Sigmoid colon (tissue), 7 donors: ENCODE measurements around the gene MAPKAP1. TPM values are rescaled to one million over a fixed set of nuclear protein-coding genes. Genes with fewer than 3 reads are reported as not detected.
A peak's percentile ranks its signal among the peaks of the same experiment; 100 is the strongest.

Source experiments
- DNase-seq: peaks from one replicate; pipeline ENCODE4 v3.0.0-alpha.2; 2019
- H3K27ac ChIP-seq, 4 donors: fragments of 200-600 bp; sonication (generic); one replicate each; pipeline ENCODE4 v1.5.1; 2016 to 2019; ENCODE audit warnings: mild to moderate bottlenecking in 1 of 4
- H3K27me3 ChIP-seq, 3 donors: fragments of 200-600 bp; sonication (generic); one replicate each; pipeline ENCODE4 v1.5.1; 2019; ENCODE audit warnings: mild to moderate bottlenecking in 1 of 3
- H3K36me3 ChIP-seq, 4 donors: fragments of 200-600 bp; sonication (generic); one replicate each; pipeline ENCODE4 v1.5.1; 2016 to 2019
- H3K4me1 ChIP-seq, 4 donors: fragments of 200-600 bp; sonication (generic); one replicate each; pipeline ENCODE4 v1.5.1; 2017 to 2019
- H3K4me3 ChIP-seq, 4 donors: fragments of 200-600 bp; sonication (generic); one replicate each; pipeline ENCODE4 v1.5.1; 2017 to 2019; ENCODE audit warnings: mild to moderate bottlenecking in 2 of 4, moderate library complexity in 1 of 4
- H3K9me3 ChIP-seq, 4 donors: fragments of 200-600 bp in 3 of 4; sonication (generic) in 3 of 4; one replicate each; pipeline versions ENCODE4 v1.5.1 to v1.6.1; 2013 to 2019
- EP300 ChIP-seq, 4 donors: sonication (generic); formaldehyde crosslinking; IDR thresholded peaks; one replicate each; pipeline ENCODE4 v1.6.1; 2017; ENCODE audit warnings: antibody characterized with exemption in 4 of 4
- POLR2A ChIP-seq, 2 donors: fragments of 450-650 bp; IDR thresholded peaks; one replicate each; pipeline ENCODE4 v1.6.1; 2016; ENCODE audit warnings: antibody characterized with exemption in 2 of 2, mild to moderate bottlenecking in 2 of 2, moderate library complexity in 2 of 2
- POLR2AphosphoS5 ChIP-seq, 4 donors: sonication (generic); formaldehyde crosslinking; IDR thresholded peaks; one replicate each; pipeline ENCODE4 v1.6.1; 2017; ENCODE audit warnings: antibody characterized with exemption in 4 of 4
- WGBS, 2 donors: extraction: QIAGEN DNeasy Blood & Tissue Kit; methylation state at CpG; one replicate each; pipeline ENCODE4 v1.1.7; 2013; 5-methylcytosine and 5-hydroxymethylcytosine counted together
- intact Hi-C: fragments of 100-400 bp; cut with DNase I; formaldehyde crosslinking; loops from one replicate; pipeline ENCODE4 v1.15.1; 2023
- polyA plus RNA-seq, 3 donors: library from polyadenylated mRNA; stranded (reverse); fragments of 200-250 nt; gene quantifications; one replicate each; pipeline ENCODE4 v1.2.3, GENCODE V29; 2013
- total RNA-seq, 4 donors: library from RNA; depleted of rRNA; stranded (reverse); fragments of >200 nt; gene quantifications; one replicate each; pipeline ENCODE4 v1.1.0, GENCODE V29; 2016
- TF ChIP-seq, protein P1 (sequence below), 4 experiments: fragments of 450-650 bp in 3 of 4; fragments of 200-600 bp in 1 of 4; IDR thresholded peaks; one replicate each; pipeline ENCODE4 v1.5.1; 2016 to 2019; ENCODE audit warnings: antibody characterized with exemption in 4 of 4, mild to moderate bottlenecking in 3 of 4, moderate library complexity in 2 of 4
- donor health status: healthy with polysubstance abuse.
- donor health status: Bipolar disorder and iron deficiency.
- donor health status: healthy.

The MAPKAP1 gene
- total and polyA plus RNA-seq, 7 donors = 37.2 to 155 (median 84.3) TPM

DNA sequence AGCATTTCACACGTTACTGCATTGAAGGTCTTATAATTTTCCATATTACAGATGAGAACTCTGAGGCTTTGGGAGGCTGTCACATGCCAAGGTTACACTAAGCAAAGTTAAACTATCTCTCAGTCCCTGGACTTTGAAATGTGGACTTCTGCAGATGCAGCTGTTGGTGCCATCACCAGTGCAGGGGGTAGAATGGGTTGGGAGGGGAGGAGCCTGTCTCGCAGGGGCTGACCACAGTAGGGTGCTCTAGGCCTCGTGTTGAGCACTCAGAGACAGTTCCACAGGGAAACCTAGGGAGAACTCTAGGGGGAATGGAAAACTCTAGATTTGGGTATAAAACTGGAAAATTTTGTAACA lies 220.9 kb downstream of the MAPKAP1 start:
- Histone ChIP-seq H3K27me3 (no peaks in the 10 kb centered on the region), H3K36me3 (no peaks in the 10 kb centered on the region), H3K27ac (peak overlapping the region; percentile 61 to 82 (median 74)), H3K4me1 (peaks cover 0 to 45% (median 35%) of the 10 kb centered on the region in 4 donors), H3K4me3 (no peak overlapping the region), H3K9me3 (no peaks in the 10 kb centered on the region)
- intact Hi-C loops = no loop called here
- no peak for DNase-seq
- TF ChIP-seq, protein P1, sequence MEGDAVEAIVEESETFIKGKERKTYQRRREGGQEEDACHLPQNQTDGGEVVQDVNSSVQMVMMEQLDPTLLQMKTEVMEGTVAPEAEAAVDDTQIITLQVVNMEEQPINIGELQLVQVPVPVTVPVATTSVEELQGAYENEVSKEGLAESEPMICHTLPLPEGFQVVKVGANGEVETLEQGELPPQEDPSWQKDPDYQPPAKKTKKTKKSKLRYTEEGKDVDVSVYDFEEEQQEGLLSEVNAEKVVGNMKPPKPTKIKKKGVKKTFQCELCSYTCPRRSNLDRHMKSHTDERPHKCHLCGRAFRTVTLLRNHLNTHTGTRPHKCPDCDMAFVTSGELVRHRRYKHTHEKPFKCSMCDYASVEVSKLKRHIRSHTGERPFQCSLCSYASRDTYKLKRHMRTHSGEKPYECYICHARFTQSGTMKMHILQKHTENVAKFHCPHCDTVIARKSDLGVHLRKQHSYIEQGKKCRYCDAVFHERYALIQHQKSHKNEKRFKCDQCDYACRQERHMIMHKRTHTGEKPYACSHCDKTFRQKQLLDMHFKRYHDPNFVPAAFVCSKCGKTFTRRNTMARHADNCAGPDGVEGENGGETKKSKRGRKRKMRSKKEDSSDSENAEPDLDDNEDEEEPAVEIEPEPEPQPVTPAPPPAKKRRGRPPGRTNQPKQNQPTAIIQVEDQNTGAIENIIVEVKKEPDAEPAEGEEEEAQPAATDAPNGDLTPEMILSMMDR (IDR thresholded peaks at IDR 0.05) = no peak
- no peak for TF ChIP-seq POLR2AphosphoS5 (IDR thresholded peaks at IDR 0.05)
- TF ChIP-seq EP300 (IDR thresholded peaks at IDR 0.05) = no peak
- no peak for TF ChIP-seq POLR2A (IDR thresholded peaks at IDR 0.05)
- 85 to 89% methylated on average over 3 of the region's 3 CpGs for WGBS, 2 donors

DNA sequence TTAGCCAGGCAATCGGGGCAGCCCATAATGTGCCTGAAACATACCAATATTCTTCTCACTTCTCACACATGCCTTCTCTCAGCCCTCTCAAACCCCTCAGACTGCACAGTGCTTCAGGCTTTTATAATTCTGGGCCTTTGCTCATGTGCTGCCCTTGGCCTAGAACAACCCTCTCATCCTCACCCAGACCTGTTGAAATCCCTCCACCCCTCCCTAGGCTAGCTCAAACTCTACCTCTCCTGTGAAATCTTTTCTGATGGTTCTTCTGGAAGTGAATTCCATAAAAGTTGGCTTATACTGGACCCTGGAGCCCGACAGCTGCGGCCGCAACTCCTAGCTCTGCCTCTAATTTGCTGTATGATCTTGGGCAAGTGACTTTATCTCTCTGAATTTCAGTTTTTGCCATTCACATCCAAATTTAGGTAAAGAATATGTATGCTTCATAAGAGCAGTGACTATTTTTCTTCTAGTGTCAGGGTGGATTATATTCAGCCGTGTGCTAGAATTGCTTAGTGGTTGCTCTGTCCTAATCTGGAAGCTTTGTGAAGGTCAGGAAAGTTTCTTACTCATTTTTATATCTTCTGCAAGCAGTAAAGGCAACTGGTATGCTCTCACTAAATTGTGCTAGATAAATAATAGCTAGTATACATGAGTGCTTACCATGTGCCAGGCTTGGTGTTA lies 221.4 kb downstream of the MAPKAP1 start:
- TF ChIP-seq, protein P1 (IDR thresholded peaks at IDR 0.05) = no peak
- TF ChIP-seq POLR2AphosphoS5 (IDR thresholded peaks at IDR 0.05) (no peak), POLR2A (IDR thresholded peaks at IDR 0.05) (no peak), EP300 (IDR thresholded peaks at IDR 0.05) (no peak)
- Histone ChIP-seq H3K4me3 (no peak overlapping the region), H3K9me3 (no peaks in the 10 kb centered on the region), H3K27me3 (no peaks in the 10 kb centered on the region), H3K4me1 (peaks cover 0 to 45% (median 35%) of the 10 kb centered on the region in 4 donors), H3K36me3 (no peaks in the 10 kb centered on the region), H3K27ac (peak overlapping the region; percentile 61 to 82 (median 74))
- intact Hi-C loops = no loop called here
- no peak for DNase-seq
- WGBS, 2 donors = 93 to 97% methylated on average over 5 of the region's 5 CpGs

DNA sequence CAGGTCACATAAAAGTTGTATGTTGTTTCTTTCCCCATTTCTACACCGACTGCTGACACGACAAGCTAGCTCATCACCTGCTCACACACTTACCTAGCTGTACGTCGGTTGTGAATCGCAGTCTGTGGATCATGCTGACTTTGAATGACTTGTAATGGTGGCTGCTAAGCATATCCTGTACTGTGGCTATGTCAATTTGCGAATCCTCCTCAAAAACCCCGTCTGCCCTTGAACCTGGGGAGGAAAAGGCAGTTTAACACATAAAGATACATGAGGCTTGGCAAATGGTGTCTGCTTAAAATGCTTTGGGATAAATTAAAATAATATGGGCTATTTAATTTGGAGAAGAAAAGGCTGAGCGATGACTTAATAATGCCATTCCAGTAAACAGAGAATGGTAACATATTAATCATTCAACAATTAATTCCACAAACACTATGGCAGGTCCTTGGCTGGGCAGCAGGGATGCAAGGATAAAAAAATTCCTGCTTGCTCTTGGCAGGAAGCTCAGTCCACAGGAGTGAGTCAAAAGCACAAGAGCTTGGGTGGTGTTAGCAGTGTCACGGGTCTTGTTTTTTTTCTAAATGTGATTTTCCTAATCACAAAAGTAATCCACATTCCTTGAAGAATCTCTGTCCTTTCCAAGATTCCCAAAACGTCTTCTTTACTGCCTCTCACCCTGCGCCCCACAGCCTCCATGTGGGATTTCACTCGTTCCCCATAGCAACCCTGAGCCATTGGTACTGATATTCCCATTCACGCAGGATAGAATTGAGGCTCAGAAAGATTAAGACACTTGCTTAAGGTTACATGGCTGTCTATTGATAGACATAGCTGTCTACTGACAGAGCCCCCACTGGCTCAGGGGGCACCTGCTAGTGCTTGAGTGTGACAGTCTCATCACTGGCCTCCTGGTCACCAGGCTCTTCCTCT lies 222.4 kb downstream of the MAPKAP1 start:
- peaks cover 0 to 7% (median 0%) of the 10 kb centered on the region in 4 donors for H3K36me3 ChIP-seq
- H3K9me3 ChIP-seq = no peaks in the 10 kb centered on the region
- TF ChIP-seq POLR2AphosphoS5 (IDR thresholded peaks at IDR 0.05) = peak; percentile 40 to 87 (median 74)
- no peak for TF ChIP-seq POLR2A (IDR thresholded peaks at IDR 0.05)
- TF ChIP-seq EP300 (IDR thresholded peaks at IDR 0.05) = peak in 2 of 4 donors; percentile 44 to 88
- TF ChIP-seq, protein P1 (IDR thresholded peaks at IDR 0.05) = no peak
- H3K4me3 ChIP-seq = peak overlapping the region in 1 of 4 donors; percentile 21
- peak; percentile 86 for DNase-seq
- peak overlapping the region; percentile 61 to 82 (median 74) for H3K27ac ChIP-seq
- intact Hi-C loops = loop anchor here (5.0 kb wide), 1 partner anchor 63 kb away; no protein-coding TSS in a partner anchor
- no peaks in the 10 kb centered on the region for H3K27me3 ChIP-seq
- H3K4me1 ChIP-seq = peaks cover 0 to 45% (median 35%) of the 10 kb centered on the region in 4 donors
- WGBS, 2 donors = 86 to 92% methylated on average over 13 of the region's 13 CpGs

DNA sequence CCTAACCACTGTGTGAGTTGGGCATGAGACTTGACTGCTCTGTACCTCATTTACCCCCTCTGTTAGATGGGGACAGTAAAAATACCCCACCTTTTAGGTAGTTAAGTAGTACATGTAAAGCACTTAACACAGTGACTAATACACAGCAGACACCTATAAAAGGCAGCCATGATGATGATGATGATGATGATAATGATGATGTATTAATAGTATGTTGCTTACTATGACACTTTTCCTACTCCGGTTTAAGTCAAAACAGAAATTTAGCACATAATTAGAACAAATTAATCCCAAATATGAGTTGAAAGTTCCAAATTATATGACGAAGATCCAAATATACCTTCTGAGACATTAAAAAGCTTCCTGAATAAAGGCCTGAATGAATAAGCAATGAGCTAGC lies 223.3 kb downstream of the MAPKAP1 start:
- Histone ChIP-seq H3K36me3 (peaks cover 0 to 8% (median 0%) of the 10 kb centered on the region in 4 donors), H3K27ac (peak overlapping the region in 3 of 4 donors; percentile 61 to 82 (median 78)), H3K9me3 (no peaks in the 10 kb centered on the region), H3K27me3 (no peaks in the 10 kb centered on the region), H3K4me3 (peak overlapping the region in 1 of 4 donors; percentile 16), H3K4me1 (peaks cover 0 to 45% (median 35%) of the 10 kb centered on the region in 4 donors)
- intact Hi-C loops = loop anchor here (5.0 kb wide), 1 partner anchor 64 kb away; no protein-coding TSS in a partner anchor
- no peak for DNase-seq
- TF ChIP-seq, protein P1 (IDR thresholded peaks at IDR 0.05) = no peak
- TF ChIP-seq POLR2AphosphoS5 (IDR thresholded peaks at IDR 0.05) (peak in 1 of 4 donors; percentile 17), EP300 (IDR thresholded peaks at IDR 0.05) (no peak)
- 93 to 96% methylated on average over 2 of the region's 2 CpGs for WGBS, 2 donors
